ENCODE data around the gene STARD8.
"Not testable (repeated sequence)": the region's sequence is repeated elsewhere in the genome, so short reads cannot be mapped to it uniquely, and the experiment has no call there.

Gene STARD8

DNA sequence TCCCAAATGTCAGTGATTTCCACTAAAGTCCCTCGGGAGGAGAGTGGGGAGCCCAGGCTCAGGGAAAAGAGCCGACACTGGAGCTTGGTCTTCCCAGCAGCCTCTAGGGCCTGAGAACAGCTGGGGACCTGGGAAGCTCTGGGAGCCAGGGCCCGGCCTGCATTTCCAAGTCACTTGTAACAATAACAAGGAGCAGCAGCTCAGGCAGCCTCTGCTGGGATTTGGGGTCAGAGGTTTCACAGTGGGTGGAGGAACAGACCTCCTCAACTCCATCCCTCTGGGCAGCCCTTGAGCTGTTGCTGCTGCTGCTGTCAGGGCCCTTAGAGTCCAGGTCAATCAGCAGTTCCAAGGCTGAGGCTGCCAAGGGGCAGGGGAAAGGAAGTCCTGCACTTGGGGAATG, 11.1 kb downstream of the STARD8 start:
- FAIRE-seq, result no peak

GRCh38 chrX:68659385-68659784, 11.9 kb downstream of the STARD8 start:
- no peak for FAIRE-seq

DNA sequence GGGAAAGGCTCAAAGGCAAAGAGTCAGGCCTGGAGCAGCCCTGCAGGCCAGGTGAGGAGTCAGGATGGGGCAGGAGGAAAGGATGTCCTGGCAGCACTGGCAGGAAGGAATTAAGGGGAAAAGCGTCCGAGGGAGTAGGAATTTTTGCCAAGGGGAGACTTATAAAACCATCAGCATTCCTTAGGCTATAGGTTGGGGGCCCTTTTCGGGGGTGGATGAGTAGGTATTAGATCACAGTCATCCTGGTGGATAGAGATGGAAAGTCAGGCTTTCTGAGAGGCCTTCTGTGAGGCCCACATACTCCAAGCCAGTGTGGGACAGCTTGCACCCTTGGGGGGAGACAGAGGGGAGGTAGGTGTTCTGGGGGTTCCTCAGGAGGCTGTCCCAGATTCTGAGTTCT, 12.3 kb downstream of the STARD8 start:
- FAIRE-seq, result no peak

- no peak for FAIRE-seq
Observed at GRCh38 chrX:68660746-68661145, 13.3 kb downstream of the STARD8 start.

- FAIRE-seq, result no peak
Observed at GRCh38 chrX:68665502-68665901, 18.0 kb downstream of the STARD8 start.

- FAIRE-seq, result no peak
Observed at GRCh38 chrX:68666580-68666979, 19.1 kb downstream of the STARD8 start.

- FAIRE-seq, result no peak
Observed at GRCh38 chrX:68669094-68669860, 21.8 kb downstream of the STARD8 start.

GRCh38 chrX:68669871-68670270, 22.4 kb downstream of the STARD8 start:
- no peak for FAIRE-seq

DNA sequence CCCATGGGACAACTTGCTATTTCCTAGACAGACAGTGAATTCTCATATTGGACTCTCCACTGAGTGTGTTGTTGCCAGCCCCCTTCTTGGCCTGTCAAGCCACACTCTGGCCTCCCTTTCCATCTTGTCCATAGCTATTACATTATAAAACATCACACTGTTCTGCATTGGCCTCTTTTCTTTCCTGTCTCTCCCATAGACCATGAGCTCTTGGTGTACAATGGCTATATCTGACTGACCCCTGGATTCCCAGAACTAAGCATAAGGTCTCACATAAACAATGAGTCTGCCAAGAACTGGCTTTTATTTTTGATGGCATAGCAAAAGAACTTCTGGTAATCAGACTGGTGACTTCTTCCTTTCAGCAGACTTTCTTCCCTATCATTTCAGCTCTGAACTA, 23.8 kb downstream of the STARD8 start:
- FAIRE-seq, result no peak

- no peak for FAIRE-seq
Observed at GRCh38 chrX:68672581-68673318, 25.3 kb downstream of the STARD8 start.

- no peak for FAIRE-seq
Observed at GRCh38 chrX:68675571-68675970, 28.1 kb downstream of the STARD8 start.

DNA sequence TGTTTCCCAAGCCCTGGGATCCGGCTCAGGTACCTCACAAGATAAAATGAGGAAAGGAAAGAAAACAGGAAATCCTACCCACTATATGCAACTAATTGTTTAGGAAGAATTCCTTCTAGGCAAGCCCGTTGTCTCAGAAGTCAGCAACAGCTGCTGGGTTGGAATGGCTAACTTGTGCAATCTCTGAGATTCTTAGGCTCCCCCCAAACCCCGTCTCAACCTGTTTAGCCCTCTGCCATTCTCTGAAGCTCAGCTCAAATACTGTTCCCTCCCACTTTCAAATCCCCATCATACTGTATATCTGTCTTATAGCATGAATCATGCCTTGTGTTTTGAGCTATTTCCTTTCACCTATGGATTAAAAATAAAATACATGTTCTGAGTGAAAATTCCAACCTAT, 28.9 kb downstream of the STARD8 start:
- no peak for FAIRE-seq

DNA sequence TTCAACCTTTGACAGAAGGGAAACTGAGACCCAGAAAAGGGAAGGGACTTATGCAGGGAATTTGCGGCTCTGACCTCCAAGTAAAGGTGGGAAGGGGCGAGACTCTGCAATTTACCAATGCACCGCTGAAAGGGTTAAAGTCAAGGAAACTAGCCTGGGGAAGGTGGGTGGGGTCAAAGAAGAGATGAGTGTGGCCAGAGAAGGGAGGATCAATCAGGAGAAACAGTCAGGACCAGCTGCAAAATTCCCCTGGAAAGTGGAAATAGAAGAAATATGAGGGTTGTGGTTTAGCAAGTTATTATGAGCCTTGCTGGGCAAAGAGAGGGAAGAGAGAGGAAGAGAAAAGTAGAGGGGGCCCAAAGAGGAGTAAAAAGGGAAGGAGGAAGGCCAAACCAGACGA, 30.5 kb downstream of the STARD8 start:
- no peak for FAIRE-seq

DNA sequence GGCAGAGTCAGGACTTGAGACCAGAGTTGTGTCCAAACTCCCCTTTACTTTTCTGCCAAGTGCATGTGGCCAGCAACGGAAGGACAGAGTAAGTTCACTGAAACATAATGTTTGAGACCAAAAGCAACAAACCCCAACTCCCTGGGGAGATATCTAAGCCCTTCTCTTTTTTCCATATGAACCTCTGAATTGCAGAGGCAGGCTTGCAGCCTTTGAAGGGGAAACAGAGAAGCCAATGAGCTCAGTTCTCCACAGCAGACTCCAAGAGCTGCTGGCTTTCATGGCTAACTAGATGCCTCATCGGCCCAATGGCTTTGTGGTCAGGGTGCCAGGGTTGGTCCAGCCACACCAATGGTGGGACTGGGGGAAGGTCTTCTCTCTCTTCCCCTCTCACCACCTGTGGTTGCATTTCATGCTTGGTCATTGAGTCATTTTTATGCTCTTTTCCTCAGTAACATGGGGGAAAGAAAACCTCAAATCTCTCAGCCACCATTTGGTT, 34.0 kb downstream of the STARD8 start:
- no peak for FAIRE-seq

DNA sequence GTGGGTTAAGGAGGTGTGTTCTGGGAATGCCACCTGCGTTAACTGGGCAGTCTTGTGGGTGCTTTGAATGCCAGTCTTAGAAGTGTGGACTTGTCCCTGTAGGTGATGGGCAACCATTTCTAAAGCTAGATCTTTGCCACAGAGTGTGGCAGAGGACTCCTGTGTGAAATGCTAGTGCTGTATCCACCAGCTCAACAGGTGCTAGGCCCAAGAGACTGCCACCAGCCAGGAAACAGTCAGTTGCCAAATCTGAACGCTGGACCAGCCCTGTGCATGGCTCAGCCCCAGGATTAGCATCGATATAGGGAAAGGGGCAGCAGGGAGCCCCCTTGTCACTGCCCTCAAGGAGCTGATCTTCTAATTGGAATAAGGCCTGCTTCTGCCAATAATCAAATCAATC, 35.3 kb downstream of the STARD8 start:
- FAIRE-seq, result no peak

- FAIRE-seq, result no peak
Observed at GRCh38 chrX:68683580-68683979, 36.1 kb downstream of the STARD8 start.

DNA sequence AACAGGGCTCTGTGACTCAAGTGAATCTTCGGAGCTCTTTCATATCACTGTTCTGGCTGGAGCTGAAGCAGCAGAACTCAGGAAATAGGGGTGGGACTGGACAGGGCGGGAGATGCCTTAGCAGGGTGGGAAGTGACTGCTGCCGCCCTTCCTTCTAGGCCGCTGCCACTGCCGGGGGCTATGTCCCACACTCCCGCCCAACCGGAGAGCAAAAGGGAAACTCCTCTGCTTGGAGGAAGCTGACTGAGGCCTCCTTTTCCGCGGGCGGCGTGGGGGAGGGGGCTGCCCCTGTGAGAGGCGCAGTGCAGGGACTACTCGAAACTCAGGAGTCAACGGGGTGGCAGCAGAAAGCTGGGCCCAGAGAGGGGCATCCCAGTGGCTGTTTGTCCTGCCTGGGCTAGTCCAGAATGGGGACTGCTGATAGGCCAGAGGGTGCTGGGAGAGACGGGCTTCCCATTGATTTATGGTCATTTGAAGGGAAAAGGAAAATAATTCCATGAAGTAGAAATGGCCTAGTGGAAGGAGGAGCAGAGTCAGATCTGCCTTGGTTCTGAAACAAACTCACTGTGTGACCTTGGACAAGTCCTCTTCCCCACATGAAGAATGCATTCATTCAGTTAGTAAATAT, 36.9 kb downstream of the STARD8 start:
- no peak for FAIRE-seq

- FAIRE-seq, result no peak
Observed at GRCh38 chrX:68684919-68685304, 37.4 kb downstream of the STARD8 start.

GRCh38 chrX:68685685-68686084, 38.2 kb downstream of the STARD8 start:
- FAIRE-seq, result no peak

GRCh38 chrX:68686097-68686977, 38.9 kb downstream of the STARD8 start:
- FAIRE-seq, result no peak

GRCh38 chrX:68688931-68689330, 41.5 kb downstream of the STARD8 start:
- not testable (repeated sequence) for FAIRE-seq

DNA sequence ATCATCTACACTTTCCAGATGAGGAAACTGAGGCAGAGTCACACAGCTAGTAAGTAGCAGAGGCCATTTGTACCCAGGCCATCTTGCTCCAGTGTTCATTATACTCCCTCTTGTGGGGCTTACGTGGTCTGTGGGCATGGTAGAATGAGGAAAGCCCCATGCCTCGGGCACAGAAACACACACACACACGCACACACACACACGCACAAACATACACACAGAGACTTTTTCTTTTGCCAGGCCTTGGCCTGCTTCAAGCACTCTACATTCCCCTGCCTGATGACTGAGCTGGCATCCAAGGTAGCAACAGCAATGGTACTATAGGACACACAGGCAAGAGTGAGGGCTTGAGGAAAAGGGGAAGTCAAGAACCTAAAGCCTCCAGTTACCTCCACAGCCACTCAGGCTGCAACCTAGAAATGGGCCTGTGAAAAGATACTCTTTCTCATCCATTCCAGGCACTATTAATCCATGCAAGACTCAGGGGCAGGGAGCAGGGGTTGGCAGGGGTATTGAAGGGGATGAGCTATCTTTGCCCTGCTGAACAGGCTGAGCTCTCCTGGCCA, 43.6 kb downstream of the STARD8 start:
- no peak for FAIRE-seq

Data from colon (tissue), 2 donors.